SIG-M5 treated with dmso at 0.1 percent for 504 hours (cell line): Measurements from ENCODE around the gene ERAL1.

Source experiments
- DNase-seq: peaks from one replicate; lab custom pipeline; 2025; ENCODE audit not compliant: unreplicated experiment; lab: John Stamatoyannopoulos, UW

Gene ERAL1

DNA sequence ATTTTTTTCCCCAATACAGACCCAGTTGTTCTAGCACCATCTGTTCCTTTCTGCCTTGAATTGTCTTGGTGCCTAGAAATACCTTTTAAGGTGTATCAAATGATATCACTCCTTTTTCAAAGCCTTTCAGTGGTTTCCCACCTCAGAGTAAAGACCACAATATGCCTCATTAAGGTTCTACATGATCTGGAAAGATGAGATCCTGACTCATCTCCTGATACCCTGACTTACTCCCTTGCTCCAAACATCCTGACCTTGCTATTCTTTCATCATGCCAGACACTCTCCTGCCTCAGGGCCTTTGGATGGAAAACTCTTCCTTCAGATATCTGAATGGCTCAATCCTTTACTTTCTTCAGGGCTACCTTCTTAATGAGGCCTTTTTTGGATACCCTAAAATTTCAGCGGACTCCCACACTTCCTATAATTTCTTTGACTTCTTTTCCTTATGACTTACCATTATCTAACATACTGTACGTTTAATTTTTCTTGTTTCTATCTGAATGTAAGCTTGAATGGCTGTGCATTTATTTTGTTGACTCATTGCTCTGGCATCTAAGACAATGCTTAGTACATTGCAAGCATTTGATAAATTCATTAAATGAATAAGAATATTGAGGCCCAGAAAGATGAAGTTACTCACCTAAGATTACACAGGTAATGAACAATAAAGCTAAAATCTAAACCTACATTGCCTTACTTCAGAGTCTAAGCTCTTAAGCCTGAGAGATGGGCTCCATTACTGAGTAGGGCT lies 23.5 kb downstream of the ERAL1 start:
- DNase-seq: no peak

DNA sequence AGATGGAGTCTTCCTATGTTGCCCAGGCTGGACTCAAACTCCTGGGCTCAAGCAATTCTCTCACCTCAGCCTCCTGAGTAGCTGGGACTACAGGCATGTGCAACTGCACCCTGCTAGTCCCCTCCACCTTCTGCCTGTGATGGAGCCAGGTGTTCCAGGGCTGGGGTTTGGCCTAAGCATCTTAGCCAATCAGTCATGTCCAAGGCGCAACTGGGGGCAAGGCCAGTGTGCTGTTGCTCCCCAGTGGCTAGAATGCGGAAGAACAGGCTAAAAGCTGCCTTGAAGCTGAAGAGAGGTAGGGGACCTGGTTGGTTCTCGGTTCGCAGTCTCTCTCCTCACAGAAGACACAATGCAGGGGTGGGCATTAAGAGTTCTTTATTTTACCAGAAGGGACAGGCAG lies 24.2 kb downstream of the ERAL1 start:
- DNase-seq: peak; percentile 30

DNA sequence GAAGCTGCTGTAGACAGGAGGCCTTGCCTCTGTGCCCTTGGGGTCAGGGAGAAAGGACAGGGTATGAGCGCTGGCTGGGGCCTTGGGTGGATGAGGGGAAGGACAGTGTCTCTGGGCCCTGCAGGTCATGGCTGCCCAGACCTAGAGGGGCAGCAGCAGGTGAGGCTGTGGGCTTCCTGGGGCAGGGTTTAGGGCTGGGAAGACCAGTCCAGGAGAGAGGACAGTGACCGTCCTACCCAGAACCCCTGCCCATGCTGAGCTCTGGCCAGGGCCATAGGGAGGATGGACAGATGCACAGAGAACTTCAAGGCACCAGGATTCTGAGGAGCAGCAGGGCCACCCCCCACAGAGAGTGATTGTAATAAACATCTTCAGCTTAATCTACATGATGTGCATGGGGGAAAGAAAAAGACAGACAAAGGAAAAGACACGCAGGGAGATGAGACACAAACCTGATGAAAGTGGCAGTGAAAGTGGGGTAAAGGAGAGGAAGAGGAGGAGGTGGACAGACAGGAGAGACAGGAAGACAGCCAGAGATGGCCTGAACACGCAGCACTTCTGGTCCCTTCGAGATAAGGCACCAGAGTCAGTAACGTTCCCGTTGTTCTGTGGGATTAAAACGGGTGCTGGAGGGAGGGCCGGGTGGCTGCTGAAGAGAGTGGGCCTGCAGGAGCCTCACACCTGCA lies 25.2 kb downstream of the ERAL1 start:
- DNase-seq: no peak

DNA sequence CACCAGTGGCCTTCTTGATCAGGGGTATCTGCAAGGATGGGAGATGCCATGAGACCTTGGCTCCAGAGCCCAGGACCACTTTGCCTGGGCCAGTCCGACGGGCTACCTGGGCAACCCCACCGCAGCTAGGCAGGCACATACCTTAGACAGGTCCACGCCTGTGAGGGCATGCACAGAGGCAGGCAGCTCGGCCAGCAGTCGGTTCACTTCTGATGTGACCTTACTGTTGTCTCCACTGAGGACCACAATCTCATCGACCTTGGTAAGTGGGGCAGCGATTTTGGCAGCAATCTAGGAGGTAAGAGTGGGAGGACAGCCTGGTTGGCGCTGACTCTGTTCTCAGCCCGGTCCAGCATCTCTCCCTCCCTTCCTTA lies 25.7 kb downstream of the ERAL1 start:
- DNase-seq: no peak

DNA sequence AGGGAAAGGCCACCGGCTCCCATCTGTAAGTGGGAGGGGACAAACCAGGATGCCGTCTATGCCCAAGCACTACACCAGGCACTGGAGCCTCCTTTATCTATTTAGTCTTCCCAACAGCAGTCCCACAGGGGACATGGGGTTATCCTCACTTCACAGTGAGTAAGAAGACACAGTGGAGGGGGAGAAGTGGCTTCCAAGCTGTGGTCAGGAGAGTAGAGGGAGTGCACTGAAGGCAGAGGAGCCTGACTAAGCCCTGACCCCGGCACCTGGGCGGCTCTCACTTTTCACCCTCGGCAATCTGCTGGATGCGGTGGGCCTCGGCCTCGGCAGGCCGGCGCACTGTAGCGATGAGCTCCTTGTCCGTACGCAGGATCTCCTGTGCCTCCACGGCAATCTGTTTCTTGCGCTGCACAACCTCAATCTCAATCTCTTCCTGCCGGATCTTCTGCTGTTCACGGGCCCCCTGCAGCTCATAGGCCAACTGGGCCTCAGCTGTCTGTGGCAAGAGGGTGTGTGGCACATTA lies 26.8 kb downstream of the ERAL1 start:
- no peak for DNase-seq

DNA sequence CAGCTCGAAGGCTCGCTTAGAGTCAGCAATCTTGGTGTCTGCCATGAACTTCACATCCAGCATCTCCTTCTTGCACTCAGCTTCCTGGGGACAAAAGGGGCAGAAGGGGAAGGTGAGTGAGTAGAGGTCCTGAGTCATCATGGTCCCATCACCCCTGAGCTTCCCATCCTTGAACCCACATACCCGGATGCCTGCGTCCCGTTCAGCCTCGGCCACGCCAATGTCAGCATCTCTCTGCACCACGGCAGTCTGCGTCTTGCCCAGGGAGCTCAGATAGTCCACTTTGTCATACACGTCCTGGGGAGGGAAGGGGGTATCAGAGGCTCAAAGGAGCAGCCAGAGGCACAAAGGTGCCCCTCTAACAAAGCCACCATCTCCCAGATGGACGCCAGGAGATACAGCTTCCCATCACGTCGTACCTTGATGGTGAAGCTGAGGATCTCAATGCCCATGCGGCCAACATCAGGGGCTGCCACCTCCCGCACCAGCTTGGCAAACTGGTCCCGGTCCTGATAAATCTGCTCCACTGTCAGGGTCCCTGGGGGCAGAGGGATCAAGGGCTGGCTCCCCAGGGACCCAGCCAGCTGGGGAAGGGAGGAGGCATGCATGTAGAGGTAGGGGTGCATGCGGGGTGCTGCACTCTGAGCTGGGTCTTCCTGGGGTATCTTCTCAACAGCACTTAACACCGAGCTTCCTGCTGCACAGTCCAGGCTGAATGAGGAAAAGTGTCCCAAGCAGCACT lies 27.5 kb downstream of the ERAL1 start:
- no peak for DNase-seq

DNA sequence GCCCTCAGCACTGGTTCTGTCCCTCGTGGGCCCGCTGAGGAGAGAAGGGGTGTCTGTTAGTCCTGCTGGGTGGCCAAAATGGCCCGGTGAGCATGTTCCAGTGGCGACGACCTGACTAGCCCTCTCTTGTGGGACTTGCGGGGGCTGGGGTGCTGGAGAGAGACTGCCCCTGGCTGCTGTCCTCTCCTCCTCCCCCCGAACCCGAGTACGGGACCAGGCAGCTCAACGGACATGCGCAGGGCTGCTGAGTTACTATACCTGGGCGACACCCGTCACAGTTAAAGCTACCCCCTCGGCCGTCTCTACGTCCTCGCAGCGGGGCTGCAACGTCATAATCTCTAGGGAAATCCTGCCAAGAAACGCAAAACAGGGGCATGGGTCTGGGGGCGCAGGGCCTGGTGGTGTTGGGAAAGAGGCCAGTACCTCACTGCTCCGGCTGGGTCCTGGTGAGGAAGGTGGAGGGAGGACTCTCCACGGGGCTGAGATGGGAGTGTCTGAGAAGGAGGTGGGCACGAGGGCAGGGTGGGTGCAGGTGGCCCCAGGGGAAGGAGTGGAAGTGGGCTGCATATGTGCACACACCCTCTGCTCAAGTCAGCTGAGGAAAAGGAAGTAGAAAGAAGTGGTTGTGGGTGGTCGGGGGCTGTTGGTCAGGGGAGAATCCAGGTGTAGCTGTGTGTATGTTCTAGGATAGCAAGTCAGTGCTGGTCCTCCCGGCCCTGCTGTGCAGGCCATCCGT lies 29.3 kb downstream of the ERAL1 start:
- no peak for DNase-seq

DNA sequence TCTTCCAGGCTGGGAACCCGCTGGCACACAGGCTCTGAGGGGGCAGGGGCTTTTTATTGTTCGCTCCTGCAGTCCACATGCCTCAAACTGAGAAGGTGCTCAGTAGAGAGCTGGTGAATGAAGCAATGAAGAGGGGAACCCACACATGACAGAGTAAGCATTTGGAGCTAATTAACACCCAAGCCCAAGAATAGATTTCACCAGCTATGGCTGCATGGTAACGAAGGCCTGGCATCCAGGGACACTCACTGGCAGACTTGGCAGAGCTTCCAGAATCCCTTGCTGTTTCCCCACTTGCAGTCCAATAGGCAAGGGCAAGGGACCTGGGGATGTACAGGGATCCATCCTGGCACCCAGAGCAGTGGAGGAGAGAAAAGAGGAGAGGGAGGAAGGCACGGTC lies 30.5 kb downstream of the ERAL1 start:
- DNase-seq: no peak

DNA sequence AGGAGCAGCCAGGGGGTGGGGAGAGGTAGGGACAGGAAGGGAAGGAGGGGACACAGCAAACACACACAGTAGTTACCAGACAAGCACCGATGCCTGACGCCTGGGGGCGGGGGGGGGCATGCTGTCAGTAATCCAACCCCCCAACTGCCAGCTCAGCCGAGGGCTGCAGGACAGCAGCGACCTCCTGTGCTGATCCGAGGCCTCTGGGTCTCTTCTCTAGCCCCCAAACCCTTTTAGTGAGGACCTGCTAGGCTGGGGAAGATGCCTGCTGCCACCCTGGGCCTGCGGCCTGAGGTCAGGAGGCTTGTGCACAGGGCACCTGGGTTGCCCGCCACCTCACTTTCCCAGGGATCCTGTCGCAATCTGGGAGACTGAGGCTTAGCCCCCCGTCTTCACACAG lies 31.1 kb downstream of the ERAL1 start:
- no peak for DNase-seq

DNA sequence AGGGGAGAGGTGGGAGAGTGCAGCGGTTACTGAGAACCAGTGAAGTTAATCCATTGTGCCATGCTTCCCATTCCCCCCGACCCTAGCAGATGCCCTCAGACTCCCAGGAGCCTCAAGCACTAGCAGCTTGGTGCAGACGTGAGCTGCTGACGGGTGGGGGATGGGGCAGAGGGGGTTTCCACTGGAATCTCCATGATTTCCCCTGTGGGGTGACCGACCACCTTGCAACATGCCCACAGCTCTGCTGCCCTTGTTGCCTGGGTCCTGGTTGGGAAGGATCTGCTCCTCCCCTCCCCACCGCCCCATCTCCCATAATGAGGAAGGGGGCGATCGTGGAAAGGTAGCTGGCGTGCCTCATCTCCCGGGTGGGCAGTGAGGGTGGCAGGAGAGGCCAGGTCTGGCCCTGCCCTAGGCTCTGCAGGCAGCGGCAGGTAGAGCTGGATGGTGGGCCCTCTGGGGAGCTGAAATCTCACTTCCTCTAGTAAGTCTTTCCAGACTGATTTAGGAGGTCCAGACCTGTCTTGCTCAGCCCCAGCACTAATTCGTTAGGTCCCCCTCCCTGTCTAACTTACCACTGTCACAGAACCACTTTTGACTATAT lies 33.2 kb downstream of the ERAL1 start:
- no peak for DNase-seq

DNA sequence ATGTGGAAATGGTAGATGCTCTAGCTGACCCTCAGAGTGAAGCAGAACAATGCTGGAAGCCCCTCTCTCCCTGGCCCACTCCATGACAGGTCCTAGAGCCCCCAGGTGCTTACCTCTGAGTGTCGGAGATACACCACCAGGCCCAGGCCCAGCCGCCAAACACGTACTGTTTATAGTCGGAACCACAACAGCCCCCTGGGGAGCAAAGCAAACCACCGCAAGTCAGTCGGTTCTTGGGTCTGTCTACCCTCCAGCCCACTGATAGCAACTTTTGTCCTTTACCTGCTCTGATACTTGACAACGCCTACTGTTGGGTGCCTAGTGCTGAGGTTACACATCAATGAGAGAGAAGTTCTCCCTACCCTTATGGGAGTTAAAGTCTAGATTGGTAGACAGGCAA lies 34.0 kb downstream of the ERAL1 start:
- no peak for DNase-seq

DNA sequence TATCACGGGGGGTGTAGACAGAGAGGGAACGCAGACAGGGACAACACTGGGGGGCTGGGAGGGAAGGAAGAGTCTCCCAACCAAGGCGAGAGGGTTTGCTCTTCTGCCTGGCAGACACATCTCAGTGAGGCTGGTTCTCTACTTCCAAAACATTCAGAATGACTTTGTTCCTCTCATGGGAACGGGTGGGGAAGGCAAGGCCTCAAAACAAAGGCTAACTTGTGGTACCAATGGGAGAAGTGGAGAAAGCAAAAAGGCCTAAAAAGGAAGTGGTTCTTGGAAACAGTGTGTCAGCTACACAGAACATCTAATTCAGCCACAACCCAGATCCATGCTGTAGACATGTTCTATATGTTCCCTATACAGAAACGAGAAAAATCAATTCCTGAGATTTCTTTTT lies 35.2 kb downstream of the ERAL1 start:
- DNase-seq: no peak

DNA sequence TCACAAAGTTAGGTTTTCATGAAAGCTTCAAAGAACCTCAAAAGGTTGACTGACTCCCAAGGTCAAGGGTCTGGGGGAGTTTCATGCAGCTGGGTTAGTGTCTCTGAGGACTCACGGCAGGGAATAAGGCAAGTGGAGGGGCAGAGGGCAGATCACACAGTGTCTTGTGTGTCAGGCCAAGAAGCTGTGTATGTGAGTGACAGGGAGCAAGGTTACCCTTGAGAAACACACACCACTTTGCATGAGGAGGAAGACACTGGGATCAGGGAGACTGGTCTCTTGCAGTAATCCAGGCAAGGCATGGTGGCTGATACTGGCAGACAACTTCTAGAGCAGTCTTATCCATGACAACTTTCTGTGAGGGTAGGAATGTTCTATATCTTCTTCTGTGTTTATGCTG lies 36.4 kb downstream of the ERAL1 start:
- DNase-seq: no peak

DNA sequence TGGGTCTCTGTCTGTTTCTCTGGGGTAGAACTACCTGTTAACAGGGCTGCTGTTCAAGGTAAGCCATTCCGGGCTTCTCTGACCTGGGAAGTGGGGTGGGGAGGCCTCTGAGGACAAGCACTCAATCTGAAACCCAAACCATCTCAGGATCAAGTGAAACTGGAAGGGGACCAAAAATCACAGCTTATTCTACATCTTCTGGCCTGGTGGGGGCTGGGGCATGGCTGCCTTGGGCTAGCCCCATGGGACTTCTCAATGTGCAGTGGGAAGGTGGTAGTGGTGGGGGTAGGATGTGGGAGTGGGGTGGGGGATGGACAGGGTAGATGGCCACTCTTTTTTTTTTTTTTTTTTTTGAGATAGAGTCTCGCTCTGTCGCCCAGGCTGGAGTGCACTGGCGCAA lies 37.2 kb downstream of the ERAL1 start:
- no peak for DNase-seq

DNA sequence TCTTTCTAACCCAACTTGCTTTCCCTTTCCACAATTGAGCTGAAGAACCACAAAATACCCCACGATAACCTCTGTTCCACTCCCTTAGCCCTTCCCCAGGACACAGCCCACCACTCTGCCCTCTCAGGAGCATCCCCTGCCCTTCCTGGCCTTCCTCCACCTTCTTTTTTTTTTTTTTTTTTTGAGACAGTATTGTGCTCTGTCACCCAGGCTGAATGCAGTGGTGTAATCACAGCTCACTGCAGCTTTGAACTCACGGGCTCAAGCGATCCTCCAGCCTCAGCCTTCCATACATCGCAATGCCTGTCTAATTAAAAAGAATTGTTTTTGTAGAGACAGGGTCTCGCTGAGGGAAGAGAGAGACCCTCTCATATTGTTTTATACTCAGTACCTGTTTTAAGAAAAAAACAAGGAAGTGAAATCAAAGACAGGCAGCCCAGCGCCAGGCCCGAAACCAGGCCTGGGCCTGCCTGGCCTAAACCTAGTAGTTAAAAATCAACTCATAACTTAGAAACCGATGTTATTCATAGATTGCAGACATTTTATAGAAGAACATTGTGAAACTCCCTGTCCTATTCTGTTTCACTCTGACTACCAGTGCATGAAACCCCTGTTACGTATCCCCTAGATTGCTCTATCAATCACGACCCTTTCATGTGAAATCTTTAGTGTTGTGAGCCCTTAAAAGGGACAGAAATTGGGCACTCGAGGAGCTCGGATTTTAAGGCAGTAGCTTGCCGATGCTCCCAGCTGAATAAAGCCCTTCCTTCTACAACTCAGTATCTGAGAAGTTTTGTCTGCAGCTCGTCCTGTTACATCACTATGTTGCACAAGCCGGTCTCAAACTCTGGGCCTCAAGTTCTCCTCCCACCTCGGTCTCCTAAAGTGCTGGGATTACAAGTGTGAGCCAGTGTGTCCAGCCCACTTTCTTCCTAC lies 38.7 kb downstream of the ERAL1 start:
- DNase-seq: peak; percentile 89

DNA sequence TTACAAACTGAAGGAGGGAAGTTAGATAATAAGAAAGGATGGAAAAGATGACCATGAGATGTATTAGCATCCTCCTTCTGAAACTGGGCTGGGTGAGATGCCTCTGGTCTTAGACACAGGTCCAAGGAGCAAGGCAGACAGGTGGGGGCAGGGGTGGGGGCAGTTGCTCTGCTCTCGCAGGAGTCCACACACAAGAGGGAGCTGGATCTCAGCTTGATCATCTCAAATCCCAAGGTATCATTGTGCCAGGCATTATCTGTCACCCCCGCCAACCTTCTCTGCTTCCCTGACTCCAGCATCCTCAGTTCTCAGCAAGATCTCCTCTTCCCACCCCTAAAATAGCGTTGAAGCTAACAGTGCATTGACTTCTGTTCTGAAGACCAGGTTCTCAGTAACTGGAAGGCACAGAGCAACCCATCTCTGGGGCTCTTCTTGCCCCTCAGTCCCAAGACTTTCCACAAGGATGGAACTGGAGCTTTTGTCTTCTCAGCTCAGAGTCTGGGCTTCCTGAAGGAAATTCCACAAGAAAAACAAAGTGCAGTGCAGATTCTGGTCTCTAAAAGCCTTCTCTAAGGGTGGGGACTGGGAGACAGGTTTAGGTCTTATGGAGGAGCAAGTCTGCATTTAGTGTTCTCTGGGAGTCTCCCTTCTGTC lies 41.1 kb downstream of the ERAL1 start:
- no peak for DNase-seq

DNA sequence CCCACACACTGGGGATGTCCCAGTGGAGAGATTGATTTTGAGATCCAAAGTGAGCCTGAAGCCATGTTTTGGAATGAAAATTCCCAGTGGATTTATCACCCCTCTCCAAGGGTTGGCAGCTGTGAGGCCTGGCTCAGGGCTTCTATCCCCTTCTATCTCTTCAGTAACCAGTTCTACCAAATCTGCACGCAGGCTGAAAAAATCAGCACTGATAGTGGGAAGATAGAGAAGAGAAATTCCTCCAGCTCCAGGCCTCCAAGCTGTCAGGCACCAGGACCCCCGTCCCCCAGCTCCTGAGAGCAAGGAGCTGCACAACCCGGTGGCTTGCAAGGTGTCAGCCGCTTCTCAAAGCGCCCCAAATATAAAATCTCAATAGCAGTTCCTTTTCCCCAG lies 41.7 kb downstream of the ERAL1 start:
- DNase-seq: no peak

DNA sequence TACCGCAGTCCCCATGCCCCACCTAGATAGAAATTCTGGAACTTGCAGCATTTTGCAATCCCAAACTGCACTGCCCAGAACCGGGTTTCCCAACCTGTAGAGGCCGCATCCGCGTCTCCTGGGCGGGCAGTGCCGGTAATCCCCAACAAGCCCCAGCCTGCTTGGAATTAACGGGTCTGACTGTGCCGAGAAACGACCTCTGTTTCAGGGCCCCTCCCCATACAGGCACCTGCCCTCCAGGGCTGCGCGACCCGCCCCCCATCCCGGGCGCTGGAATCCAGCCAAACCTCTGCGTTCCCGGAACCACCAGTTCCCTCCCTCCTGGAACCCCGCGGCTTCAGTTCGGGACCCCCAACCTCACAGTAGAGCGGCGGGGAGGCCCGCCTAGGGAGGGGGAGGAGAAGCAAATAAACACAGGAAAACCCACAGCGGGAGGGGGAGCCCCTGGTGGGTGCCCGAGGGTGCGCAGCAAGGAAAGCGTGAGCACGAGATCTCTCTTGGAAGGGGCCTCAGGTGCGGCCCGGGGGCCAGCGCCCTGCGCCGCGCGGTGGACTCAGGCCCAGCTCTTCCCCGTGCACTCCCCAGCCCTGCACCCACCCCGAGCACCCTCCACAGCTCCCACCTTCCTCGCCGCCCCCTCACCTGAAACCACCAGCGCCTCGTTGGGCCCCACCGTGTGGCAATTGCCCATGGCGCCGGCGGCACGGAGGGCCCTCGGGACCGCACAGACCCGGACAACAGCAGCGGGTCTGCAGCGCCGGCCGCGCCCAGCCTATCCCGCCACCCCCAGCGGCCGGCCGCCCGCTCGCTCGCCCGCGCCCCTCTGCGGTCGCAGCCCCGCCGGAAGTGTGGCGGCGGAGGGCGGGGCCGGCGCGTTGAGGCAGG lies 42.3 kb downstream of the ERAL1 start, which contains the start of gene FLOT2:
FLOT2 (minus strand) TSS at position 850 of the 885 bp plus-strand sequence; CDS start at position 691, 159 bp downstream.
- peak; percentile 72 for DNase-seq
